Choroid plexus epithelial cell (primary cell): ENCODE data around the gene FAM167B.
A peak's percentile ranks its signal among the peaks of the same experiment; 100 is the strongest.

Experiments used
- DNase-seq: peaks from one replicate; pipeline ENCODE4 v3.0.0-alpha.2; 2010; ENCODE audit warnings: low read depth
- H3K4me3 ChIP-seq: 2 replicates; pipeline ENCODE4 v1.5.1; 2011; ENCODE audit warnings: low read depth, mild to moderate bottlenecking, control low read depth, low read length, moderate library complexity
- TF ChIP-seq, protein P1 (sequence below): conservative IDR thresholded peaks from 2 replicates; pipeline ENCODE4 v1.5.1; 2011; ENCODE audit warnings: low read depth, mild to moderate bottlenecking, control low read depth, inconsistent platforms, low read length, moderate library complexity

The FAM167B gene

GRCh38 chr1:32266921-32267591 is 20.0 kb downstream of the FAM167B start:
- H3K4me3 ChIP-seq: no peak overlapping the region
- DNase-seq: peak; percentile 64
- TF ChIP-seq, protein P1, sequence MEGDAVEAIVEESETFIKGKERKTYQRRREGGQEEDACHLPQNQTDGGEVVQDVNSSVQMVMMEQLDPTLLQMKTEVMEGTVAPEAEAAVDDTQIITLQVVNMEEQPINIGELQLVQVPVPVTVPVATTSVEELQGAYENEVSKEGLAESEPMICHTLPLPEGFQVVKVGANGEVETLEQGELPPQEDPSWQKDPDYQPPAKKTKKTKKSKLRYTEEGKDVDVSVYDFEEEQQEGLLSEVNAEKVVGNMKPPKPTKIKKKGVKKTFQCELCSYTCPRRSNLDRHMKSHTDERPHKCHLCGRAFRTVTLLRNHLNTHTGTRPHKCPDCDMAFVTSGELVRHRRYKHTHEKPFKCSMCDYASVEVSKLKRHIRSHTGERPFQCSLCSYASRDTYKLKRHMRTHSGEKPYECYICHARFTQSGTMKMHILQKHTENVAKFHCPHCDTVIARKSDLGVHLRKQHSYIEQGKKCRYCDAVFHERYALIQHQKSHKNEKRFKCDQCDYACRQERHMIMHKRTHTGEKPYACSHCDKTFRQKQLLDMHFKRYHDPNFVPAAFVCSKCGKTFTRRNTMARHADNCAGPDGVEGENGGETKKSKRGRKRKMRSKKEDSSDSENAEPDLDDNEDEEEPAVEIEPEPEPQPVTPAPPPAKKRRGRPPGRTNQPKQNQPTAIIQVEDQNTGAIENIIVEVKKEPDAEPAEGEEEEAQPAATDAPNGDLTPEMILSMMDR: no peak

GRCh38 chr1:32269744-32270143 is 22.7 kb downstream of the FAM167B start:
- DNase-seq: no peak
- TF ChIP-seq, protein P1: no peak
- H3K4me3 ChIP-seq: no peak overlapping the region

- H3K4me3 ChIP-seq: no peak overlapping the region
- no peak for DNase-seq
Measured at GRCh38 chr1:32272557-32273390, 25.8 kb downstream of the FAM167B start.

GRCh38 chr1:32273391-32274208 is 26.6 kb downstream of the FAM167B start:
- TF ChIP-seq, protein P1: no peak
- DNase-seq: no peak
- H3K4me3 ChIP-seq: no peak overlapping the region

More at GRCh38 chr1:32272557-32273390, 25.8 kb downstream of the FAM167B start:
- TF ChIP-seq, protein P1: no peak

DNA sequence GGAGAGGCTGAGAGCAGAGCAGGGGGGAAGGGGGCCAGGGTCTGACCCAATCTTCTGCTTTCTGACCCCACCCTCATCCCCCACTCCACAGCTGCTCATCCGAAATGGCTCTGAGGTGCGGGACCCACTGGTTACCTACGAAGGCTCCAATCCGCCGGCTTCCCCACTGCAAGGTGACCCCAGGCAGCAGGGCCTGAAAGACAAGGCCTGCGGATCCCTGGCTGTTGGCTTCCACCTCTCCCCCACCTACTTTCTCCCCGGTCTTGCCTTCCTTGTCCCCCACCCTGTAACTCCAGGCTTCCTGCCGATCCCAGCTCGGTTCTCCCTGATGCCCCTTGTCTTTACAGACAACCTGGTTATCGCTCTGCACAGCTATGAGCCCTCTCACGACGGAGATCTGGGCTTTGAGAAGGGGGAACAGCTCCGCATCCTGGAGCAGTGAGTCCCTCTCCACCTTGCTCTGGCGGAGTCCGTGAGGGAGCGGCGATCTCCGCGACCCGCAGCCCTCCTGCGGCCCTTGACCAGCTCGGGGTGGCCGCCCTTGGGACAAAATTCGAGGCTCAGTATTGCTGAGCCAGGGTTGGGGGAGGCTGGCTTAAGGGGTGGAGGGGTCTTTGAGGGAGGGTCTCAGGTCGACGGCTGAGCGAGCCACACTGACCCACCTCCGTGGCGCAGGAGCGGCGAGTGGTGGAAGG is 27.8 kb downstream of the FAM167B start:
- TF ChIP-seq, protein P1: no peak
- H3K4me3 ChIP-seq: no peak overlapping the region
- no peak for DNase-seq

DNA sequence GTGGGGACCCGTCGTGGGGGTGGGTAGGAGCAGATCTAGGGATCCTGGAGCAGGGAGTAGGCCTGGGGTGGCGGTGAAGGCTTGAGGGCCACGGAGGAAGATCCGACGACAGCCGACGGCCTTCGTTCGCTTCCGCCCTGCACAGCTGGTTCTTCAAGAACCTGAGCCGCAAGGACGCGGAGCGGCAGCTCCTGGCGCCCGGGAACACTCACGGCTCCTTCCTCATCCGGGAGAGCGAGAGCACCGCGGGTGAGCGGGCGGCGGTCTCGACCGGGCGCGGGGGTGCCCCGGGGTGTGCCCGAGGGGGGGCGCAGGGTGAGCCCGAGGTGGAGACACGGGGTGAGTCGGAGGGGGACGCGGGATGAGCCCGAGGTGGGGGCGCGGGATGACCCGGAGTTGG is 28.4 kb downstream of the FAM167B start:
- peak; percentile 45 for DNase-seq
- H3K4me3 ChIP-seq: peak overlapping the region; percentile 17
- TF ChIP-seq, protein P1: no peak
